ENCODE measurements around the gene MX1.
"Not testable (repeated sequence)": the region's sequence is repeated elsewhere in the genome, so short reads cannot be mapped to it uniquely, and the experiment has no call there.

MX1 gene

GRCh38 chr21:41407541-41408460 is 18.2 kb upstream of the MX1 start:
- no peak for DNase-seq (ENCODE audit: low read depth)

- DNase-seq (ENCODE audit: low read depth) = no peak
Measured at GRCh38 chr21:41410361-41410760, 15.7 kb upstream of the MX1 start.

- DNase-seq (ENCODE audit: low read depth) = no peak
Measured at GRCh38 chr21:41410767-41411448, 15.1 kb upstream of the MX1 start.

GRCh38 chr21:41411449-41412089 is 14.5 kb upstream of the MX1 start:
- no peak for DNase-seq (ENCODE audit: low read depth)

GRCh38 chr21:41417505-41417904 is 8.5 kb upstream of the MX1 start:
- not testable (repeated sequence) for DNase-seq (ENCODE audit: low read depth)

- DNase-seq (ENCODE audit: low read depth) = no peak
Measured at GRCh38 chr21:41418393-41418792, 7.6 kb upstream of the MX1 start.

GRCh38 chr21:41418956-41419680 is 6.9 kb upstream of the MX1 start:
- no peak for DNase-seq (ENCODE audit: low read depth)

- peak; percentile 52 for DNase-seq (ENCODE audit: low read depth)
Measured at GRCh38 chr21:41419921-41420862, 5.8 kb upstream of the MX1 start.

GRCh38 chr21:41420998-41421397 is 5.0 kb upstream of the MX1 start:
- not testable (repeated sequence) for DNase-seq (ENCODE audit: low read depth)

- no peak for DNase-seq (ENCODE audit: low read depth)
Measured at GRCh38 chr21:41422546-41423304, 3.3 kb upstream of the MX1 start.

GRCh38 chr21:41423305-41423636 is 2.8 kb upstream of the MX1 start:
- DNase-seq (ENCODE audit: low read depth) = not testable (repeated sequence)

- DNase-seq (ENCODE audit: low read depth) = no peak
Measured at GRCh38 chr21:41425588-41425953, 468 bp upstream of the MX1 start.

GRCh38 chr21:41426676-41427404 is 801 bp downstream of the MX1 start:
- DNase-seq (ENCODE audit: low read depth) = no peak

GRCh38 chr21:41427556-41427955 is 1.5 kb downstream of the MX1 start:
- DNase-seq (ENCODE audit: low read depth) = no peak

- no peak for DNase-seq (ENCODE audit: low read depth)
Measured at GRCh38 chr21:41428311-41428710, 2.3 kb downstream of the MX1 start.

GRCh38 chr21:41428847-41429246 is 2.8 kb downstream of the MX1 start:
- no peak for DNase-seq (ENCODE audit: low read depth)

- DNase-seq (ENCODE audit: low read depth) = no peak
Measured at GRCh38 chr21:41429305-41429704, 3.3 kb downstream of the MX1 start.

GRCh38 chr21:41429925-41430491 is 4.0 kb downstream of the MX1 start:
- no peak for DNase-seq (ENCODE audit: low read depth)

- DNase-seq (ENCODE audit: low read depth) = no peak
Measured at GRCh38 chr21:41431788-41432548, 5.9 kb downstream of the MX1 start.

Data from stimulated activated CD8-positive, alpha-beta memory T cell treated with anti-CD3 and anti-CD28 coated beads, Interleukin-12 subunit alpha, Interleukin-12 subunit beta, amount 100 ng/mL, for 1 hour (primary cell).